GM18519 (cell line): ENCODE measurements around the gene FCHSD2.
"Not testable (repeated sequence)": the region's sequence is repeated elsewhere in the genome, so short reads cannot be mapped to it uniquely, and the experiment has no call there.

Experiments used
- ATAC-seq: cut with Tn5 transposase; IDR thresholded peaks from one replicate; pipeline ENCODE4 v1.9.1; 2021; ENCODE audit warnings: mild to moderate bottlenecking, moderate library complexity; ENCODE audit not compliant: unreplicated experiment, low FRiP score

Gene FCHSD2

DNA sequence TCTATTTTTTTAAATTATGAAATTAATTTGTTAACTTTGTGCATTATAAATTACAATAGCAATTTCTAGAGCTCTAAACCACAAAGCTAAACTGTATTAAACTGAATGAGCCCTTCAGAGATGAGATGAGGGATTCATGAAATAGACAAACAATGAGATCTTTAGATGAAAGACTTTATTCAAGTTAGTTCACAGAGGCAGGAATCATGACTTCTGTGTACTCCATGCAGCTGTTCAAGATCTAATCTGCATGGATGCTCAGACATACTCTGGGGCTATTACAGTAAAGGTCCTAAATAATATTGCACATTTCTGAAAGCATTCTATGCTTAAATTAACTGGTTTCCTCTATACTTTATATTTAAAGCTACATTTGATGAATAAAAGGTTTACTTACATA, 122.7 kb downstream of the FCHSD2 start:
- ATAC-seq: no peak

DNA sequence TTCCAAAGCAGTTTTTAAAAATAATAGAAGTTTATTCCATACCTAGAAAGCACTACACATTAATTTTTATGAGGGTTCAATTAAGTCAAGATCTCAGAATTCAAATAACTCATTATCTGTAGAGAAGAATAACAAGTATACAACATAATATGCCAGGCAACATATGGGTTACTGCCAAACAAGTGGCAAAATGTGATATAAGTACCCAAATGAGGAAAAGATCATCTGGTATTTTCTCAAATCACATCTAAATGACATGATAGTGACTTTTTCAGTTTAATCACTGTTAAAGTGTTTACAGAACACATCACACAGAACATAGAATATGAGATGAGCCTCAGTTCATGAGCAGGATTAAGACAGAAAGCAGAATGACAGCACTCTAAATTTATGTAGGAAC, 123.3 kb downstream of the FCHSD2 start:
- ATAC-seq: no peak

DNA sequence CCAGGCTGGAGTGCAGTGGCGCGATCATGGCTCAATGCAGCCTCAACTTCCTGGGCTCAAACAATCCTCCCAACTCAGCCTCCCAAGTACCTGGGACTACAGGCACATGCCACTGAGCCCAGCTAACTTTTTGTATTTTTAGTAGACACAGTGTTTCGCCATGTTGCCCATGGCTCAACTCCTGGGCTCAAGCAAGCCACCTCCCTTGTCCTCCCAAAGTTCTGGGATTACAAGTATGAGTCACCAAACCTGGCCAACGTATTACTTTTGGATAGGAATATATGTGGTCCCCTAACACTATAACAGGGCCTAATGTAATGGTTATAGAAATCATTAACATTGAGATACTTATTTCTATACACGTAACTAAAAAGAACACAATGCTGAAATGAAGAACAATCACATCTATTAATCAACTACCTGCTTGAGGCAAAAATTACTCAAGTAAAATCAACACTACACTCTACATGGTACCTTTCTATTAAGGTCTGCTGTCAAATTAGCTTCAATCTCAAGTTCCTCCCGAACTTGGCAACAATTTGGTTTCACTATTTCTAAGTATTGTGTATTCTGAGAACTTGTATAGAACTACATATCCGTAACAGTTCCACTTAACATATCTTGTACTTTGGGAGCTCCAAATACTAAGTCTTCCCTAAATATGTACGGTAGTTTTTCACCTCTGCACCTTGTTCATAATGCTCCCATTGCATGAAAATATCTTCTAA, 124.9 kb downstream of the FCHSD2 start:
- ATAC-seq: no peak

DNA sequence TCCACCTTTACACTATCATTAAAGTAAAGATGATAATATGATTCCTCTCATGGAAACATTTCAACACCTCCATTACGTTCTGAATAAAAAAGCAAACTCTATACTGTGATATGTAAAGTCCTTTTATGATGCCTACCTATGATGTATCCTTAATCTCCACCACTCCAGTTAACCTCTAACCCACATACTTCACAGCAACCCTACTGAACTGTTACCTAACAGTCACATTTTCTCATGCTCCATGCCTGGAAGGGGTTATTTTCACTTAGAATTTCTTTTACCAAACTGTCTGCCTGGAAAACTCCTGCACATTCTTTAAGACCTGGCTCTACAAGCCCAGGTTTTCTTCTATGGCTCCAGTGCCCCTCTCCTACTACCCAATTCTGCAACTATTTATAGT, 129.1 kb downstream of the FCHSD2 start:
- no peak for ATAC-seq

DNA sequence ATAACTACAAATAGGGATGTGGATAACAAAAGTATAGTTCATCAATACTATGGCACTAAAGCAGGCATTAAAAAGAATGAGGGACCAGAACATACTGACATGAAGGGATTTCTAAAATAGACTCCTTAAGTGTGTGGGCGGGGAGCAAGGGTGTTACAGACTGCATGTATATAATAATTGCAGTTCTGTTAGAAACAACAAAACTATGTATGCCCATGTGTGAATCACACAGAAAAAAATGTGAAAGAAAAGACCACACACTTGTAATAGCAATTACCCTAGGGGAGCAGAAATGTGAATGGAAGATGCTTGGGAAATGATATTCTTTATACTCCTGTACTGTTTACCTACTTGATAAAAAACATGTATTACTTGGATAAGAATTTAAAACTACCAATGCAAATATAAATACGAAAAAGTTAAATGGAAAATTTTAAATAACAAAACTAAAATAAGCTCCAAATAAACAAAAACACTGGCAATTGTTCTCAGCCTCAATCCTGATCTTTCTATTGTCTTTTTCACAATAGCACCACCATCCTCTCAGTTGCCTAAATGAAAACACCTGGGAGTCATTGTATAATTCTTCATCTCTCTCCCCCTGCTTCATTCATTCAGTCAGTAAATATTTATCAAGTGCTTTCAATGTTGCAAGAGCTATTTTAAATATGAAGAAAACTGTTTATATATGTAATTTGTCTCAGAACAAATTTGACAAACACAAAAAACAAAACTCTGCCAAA, 129.8 kb downstream of the FCHSD2 start:
- ATAC-seq: no peak

DNA sequence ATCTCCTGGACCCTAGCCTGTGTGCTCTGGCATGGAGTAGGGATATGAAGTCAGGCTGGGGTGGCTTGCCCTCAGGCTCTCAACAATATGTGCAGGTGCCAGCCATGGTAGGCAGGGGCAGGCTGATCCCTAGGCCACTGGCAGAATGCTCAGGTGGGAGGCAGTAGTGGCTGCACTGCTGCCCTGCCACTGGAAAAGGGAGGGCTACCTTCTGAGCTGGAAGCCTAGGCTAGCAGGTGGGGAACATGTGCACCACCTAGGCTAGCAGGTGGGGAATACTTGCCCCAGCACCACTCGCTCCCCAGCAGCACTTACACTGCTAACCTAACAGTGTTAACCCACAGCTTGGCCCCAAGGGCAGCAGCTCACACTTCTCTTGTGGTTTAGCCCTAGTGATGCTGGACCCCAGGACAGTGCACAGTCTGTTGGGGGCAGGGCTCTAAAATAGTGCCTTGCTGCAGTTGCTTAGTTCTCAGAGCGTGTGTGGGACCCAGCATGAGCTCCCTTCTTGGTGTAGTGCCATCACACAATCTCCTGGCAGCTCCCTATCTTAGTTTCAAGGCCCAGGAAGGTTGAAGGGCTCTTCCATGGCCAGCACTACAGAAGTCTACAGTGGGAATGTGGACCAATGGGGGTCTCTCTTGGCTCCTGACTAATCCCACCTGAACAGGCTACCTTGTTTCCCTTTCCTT, 130.8 kb downstream of the FCHSD2 start:
- no peak for ATAC-seq

DNA sequence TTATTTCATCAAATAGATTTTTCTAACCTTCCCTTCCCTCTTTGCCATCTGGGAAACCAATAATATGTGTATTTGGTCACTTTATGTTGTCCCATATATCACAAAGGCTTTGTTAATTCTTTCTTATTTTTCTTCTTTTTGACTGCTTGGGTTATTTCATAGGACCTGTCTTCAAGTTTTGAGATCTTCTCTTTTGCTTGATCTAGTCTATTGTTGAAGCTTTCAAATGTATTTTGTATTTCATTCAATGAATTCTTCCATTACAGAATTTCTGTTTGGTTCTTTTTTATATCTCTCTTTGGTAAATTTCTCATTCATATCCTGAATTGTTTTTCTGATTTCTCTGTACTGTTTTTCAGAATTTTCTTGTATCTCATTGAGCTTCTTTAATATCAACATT, 132.1 kb downstream of the FCHSD2 start:
- no peak for ATAC-seq

DNA sequence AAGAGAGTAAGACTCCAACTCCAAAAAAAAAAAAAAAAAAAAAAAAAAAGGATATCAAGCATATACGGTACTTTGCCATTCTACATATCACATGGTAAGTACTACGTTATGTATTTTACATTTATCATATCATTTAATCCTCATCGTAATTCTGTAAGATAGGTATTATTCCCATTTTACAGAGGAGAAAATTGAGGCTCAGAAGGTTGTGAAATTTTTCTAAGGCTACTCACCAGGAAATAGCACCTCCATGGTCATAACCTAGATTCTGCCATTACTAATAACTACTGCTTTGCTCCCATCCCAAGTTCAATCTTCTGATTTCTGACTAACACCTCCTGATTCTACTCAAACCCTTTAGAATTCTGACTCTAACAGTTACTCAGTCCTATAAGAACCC, 138.0 kb downstream of the FCHSD2 start:
- no peak for ATAC-seq

DNA sequence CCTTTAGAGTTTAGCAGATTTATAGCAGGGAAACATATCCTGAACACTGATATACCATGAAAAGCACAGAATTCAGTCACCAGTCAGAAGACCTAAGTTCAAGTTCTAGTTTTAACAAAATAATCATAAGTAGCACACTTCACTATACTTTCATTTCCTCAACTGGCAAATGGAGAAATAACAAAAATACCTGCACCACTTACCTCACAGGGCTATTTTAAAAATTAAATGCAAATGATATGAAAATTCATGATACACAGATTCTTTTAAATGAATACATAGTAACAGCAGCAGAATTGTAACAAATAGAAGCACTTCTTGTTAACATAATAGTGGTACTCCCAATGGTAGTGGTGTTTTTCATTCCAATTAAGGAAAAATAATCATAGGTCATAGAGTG, 139.0 kb downstream of the FCHSD2 start:
- peak; percentile 52 for ATAC-seq

DNA sequence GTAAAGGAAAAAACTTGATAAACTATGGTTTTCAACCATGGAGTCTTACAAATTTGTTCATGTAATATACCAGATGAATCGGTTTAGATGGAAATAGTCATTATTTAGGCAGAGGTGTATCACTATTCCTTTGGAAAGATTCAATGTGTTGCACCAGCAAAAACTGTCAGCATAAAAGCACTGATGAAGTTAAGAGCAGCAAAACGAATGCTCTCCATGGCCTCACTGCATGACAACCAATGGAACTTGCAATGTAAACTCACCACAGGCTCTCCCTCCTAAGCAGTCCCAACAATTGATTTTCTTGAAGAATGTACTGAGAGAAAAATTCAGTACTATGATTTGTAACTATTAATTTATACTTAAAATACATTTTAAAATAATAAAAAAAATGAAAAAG, 139.9 kb downstream of the FCHSD2 start:
- ATAC-seq: no peak

DNA sequence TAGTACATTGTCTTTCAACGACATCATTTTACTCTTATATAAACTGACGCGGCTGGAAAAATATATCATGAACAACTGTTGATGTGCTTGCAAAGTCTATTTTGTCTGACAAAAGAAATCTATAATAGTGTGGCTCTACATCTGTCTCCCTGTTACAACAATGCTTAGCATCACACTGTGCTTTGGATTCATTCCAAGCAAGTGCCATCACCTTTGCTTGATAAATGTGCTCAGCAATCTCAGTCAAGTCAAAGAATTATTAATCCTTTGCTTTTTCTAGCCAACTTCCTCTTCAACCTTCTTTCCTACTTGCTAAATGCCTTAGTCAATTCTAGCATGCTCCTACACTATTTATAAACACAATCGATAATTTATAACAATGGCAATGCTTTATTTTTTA, 140.5 kb downstream of the FCHSD2 start:
- ATAC-seq: no peak

DNA sequence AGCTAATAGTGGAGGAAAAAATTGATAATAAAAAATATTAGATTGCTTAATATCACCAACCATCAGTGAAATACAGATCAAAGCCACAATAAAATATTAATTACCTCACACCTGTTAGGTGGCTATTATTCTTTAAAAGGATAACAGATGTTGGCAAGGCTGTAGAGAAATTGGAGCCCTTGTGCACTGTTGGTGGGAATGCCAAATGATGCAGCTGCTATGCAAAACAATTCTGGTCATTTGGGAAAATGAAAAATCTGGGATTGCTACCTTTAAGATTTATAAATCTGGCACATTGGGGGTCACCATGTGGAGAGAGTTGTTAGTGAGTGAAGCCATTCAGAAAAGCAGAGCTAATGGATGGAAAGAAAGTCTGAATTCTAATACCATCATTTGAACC, 143.4 kb downstream of the FCHSD2 start:
- no peak for ATAC-seq

DNA sequence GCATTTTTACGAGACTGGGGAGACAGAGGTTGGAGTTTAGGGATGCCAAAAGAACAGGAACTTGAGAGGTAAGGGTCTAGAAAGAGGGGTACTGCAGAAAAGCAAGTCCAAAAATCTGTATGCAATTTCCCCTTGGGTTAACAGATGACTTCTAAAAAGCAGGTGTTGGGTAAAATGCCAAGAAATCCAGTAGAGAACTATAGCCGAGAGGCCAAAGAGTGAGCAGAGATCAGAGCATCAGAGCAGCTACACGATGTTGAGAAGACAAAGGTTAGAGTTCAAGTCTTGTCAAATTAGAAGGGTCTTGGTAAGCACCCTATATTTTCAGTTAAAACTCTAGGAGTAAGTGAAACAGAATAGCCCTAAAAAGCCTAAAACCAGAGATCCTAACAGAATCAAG, 145.2 kb downstream of the FCHSD2 start:
- no peak for ATAC-seq

DNA sequence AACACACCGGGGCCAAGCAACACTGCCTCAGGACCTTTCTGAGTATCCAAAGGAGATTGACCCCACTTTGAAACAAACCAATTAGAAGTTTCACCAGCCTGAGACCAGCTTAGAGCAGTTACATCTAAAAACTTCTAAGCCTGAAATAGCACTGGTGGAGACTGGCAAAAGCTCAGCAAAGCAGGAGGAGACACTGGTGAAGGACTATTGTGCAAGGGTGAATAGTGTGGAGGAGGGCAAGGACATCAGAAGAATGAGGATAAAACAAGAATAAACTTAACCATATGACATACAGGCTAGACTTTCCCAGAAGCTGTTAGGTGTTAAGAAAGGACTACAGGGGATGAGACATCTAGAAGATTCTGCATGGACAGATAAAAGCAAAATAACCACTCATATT, 152.4 kb downstream of the FCHSD2 start:
- ATAC-seq: no peak

DNA sequence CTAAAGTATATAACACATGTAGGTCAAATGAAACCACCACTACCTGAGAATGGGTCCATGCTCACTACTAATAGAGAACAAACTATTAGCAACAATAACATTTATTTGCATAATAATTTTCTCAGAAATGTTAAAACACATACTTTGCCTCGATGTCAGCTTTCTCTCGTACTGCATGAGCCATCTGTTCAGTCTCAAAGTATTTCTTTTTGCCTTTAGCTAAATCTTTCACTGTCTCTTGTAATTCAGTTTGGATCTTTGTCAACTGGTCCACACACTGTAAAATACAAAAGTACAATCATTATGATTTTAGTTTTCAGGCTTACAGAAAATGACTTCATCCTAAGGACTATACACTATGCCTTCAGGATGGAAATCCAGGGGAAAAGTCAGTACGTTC, 153.3 kb downstream of the FCHSD2 start:
- ATAC-seq: no peak

DNA sequence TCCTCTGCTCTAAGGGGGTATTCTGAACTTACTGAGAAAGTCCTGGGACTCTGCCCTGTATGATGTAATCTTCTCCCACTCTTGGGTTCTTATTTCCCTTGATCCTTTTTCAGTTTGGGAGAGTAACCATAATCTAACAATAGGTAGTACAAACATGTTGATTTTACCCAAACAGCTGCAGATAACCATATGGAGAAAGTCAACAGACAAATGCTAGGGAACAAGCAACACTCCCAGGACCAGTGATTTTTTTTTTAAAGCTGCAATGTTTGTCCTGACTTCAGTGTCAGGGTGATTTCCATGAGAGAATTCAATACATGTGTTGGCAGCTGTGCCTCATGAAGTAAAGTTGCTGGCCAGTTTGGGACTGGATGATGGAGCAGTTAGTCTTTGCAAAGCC, 156.5 kb downstream of the FCHSD2 start:
- no peak for ATAC-seq

DNA sequence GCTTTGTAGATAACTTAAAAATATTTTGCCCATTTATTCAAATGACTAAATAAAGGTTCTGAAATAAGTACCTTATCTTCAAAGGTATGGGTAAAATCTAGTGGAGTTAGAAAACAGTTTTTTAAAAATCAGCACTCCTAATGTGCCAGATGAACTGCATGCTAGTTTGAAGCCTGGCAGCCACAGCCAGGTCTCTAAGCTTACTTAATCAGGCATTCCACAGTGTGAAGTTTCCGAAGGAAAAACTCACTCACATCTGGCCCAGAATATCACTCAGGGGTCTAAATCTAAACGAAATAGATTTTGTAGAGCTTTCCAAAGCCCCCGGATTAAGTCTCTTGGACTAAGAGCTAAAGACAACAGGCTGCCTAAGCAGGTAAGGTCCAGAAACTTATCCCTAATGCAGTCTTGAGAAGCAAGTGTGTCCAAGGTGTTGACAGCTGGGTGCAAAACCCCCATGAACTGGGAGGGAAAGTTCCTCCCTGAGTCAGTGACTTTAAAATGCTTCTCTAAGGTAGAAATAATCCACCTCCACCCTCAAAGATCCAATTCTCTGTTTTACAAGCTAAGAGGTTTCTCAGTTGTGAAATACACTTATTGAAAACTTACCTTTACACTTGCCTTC, 157.6 kb downstream of the FCHSD2 start:
- ATAC-seq: no peak

DNA sequence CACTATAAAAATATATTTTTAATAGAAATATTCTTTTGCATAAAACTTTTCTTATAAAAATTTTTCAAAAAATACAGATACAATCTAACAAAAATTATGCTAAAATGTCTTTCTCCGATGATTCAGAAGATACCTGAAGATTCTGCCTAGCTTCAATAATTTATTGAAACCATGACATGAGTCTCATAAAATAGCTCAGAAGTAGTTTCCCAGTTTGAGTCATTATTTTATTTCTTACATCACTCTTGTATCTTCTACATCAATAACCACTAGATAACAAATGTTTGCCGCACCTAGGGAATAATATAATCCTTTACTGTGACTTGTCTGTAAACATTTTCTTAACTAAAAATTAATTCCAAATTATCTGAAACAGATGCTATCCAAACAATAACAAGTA, 158.6 kb downstream of the FCHSD2 start:
- no peak for ATAC-seq

DNA sequence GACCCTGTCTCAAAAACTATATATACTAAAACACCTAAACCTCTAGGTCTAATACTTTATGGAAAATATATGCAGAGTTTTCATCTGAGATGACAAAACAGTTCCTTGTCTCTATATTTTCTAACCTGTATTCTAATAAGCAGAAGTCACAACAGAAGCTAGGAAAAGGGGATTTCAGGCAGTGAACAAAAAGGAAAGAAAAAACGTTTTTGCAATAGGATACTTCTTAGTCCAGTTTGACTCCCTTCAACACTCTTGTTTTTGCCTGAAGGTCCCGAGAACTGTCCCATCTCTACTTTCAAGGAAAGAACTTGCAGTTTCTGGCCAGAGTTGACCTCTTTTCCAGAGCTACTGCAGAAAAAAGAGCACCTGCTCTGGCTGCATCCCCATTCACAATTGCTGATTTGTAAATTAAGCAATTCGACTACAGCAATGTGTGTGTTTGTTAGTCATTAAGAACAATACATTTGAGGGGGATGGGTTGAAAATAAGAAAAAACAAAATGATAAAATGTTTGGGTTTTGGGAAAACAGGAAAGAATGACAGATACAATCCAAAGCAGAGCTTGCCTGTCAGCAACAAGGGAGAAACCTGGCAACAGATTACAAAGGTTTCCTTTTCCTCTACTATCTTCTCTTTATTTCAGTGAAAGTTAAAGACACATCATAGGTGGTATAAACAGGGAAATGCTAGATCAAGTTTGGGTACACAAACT, 160.0 kb downstream of the FCHSD2 start:
- no peak for ATAC-seq

DNA sequence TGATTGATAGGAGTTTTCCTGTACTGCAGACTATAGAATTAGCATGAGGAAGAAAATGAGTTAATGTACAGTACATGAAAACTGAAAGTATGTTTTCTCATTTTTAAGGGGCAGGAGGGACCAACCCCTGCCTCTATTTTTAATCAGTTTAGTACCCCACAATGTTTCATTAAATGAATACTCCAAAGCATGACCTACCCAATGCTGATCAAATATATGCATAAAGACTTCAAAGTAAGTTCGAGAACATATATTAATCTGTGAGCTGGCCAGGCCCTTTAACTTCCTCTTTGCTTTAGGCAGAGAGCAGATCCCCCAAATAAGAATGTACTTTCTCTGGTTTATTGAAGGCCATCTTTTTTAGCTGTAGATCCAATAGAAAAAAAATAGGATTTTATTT, 161.0 kb downstream of the FCHSD2 start:
- ATAC-seq: no peak

DNA sequence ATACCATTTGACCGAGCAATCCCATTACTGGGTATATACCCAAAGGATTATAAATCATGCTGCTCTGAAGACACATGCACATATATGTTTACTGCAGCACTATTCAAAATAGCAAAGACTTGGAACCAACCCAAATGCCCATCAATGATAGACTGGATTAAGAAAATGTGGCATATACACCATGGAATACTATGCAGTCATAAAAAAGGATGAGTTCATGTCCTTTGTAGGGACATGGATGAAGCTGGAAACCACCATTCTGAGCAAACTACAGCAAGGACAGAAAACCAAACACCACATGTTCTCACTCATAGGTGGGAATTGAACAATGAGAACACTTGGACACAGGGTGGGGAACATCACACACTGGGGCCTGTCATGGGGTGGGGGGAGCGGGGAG, 164.3 kb downstream of the FCHSD2 start:
- not testable (repeated sequence) for ATAC-seq
